Mucosa of stomach (tissue), 1 donor: ENCODE data around the gene CCL24.

ENCODE experiments used
- H3K27me3 ChIP-seq: one replicate; pipeline ENCODE4 v1.7.0; 2013; ENCODE audit warnings: mild to moderate bottlenecking, low read length; ENCODE audit not compliant: control insufficient read depth, insufficient read depth
- H3K36me3 ChIP-seq: one replicate; pipeline ENCODE4 v1.7.0; 2013; ENCODE audit warnings: low read length; ENCODE audit not compliant: control insufficient read depth, insufficient read depth
- H3K4me1 ChIP-seq: one replicate; pipeline ENCODE4 v1.7.0; 2013; ENCODE audit warnings: mild to moderate bottlenecking, low read length; ENCODE audit not compliant: control insufficient read depth, insufficient read depth
- H3K4me3 ChIP-seq: one replicate; pipeline ENCODE4 v1.7.0; 2013; ENCODE audit warnings: low read length
- H3K9ac ChIP-seq: one replicate; pipeline ENCODE4 v1.7.0; 2013; ENCODE audit warnings: mild to moderate bottlenecking, low read length, moderate library complexity
- H3K9me3 ChIP-seq: one replicate; pipeline ENCODE4 v1.7.0; 2013; ENCODE audit warnings: mild to moderate bottlenecking, low read length, moderate library complexity; ENCODE audit not compliant: control insufficient read depth
- donor health status: Pancreatic carcinoma.

Gene CCL24

DNA sequence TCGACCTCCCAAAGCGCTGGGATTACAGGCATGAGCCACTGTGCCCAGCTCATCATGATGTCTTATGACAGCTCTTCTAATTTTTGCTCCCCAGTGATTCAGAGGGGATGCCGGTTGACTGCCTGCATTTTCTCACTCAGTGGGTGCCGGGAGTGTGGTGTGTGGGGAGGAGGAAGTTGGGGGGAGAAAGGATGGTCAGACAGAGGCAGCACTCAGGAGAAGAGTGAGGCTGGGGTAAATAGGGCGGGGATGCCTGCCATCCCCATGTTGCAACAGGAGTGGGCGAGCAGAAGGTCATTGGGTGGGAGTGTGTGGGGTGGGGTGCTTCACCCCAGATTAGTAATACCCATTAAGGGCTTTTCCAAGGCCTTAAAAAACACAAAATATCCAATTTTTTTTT lies 3.5 kb upstream of the CCL24 start:
- Histone ChIP-seq H3K4me1 (no peaks in the 10 kb centered on the region), H3K9ac (no peak overlapping the region), H3K9me3 (no peaks in the 10 kb centered on the region), H3K27me3 (no peaks in the 10 kb centered on the region), H3K4me3 (no peak overlapping the region), H3K36me3 (no peaks in the 10 kb centered on the region)

DNA sequence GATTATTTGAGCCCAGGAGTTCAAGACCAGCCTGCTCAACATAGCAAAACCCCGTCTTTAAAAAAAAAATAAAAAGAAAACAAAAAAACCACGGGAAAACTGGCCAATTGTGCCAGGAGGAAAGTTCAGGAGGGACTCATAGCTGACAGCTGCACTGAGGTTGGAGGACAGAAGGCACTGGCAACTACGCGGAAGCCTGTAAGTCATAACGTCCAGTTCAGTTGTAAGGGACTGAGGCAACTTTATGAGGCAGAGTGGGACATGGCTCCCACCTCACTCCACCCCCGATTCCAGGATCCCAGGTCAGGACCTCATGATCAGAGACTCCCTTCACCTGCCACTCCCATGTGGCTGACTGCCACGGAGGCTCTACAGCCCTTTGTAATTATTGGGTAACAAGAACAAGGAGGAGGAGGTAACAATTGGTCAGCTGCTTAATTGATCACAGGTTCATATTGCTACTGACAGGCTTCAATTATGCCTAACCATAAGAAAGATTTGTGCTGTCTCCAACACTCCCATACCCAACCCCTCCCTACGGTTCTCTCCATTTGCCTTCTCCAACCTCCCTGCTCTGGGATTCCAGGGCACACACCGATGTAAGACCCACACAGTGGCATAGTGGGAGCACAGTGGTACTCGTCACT lies 1.9 kb upstream of the CCL24 start:
- no peaks in the 10 kb centered on the region for H3K36me3 ChIP-seq
- no peaks in the 10 kb centered on the region for H3K27me3 ChIP-seq
- H3K9me3 ChIP-seq: no peaks in the 10 kb centered on the region
- H3K4me1 ChIP-seq: no peaks in the 10 kb centered on the region
- no peak overlapping the region for H3K9ac ChIP-seq
- no peak overlapping the region for H3K4me3 ChIP-seq

DNA sequence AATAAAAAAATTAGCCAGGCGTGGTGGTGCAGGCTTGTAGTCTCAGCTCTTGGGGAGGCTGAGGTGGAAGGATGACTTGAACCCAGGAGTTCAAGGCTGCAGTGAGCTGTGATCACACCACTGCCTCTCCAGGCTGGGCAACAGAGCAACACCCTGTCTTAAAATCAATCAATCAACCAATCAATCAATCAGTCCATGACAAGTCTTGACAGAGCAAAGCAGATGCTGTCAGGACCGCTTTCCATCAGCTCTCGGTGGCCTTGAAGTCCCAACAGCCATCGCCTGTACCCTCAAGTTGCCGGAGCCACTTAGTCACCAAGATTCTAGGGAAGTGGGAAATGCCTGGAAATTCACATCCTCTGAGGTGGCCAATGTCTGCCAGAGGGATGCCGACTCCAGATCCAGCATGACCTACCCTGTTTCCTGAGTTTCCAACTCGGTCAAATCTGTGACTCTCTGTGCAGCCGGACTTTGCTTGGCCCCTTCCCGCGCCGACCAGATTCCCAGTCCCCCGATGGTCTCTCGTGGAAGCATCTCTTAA lies 871 bp upstream of the CCL24 start:
- Histone ChIP-seq H3K27me3 (no peaks in the 10 kb centered on the region), H3K4me3 (no peak overlapping the region), H3K9me3 (no peaks in the 10 kb centered on the region), H3K36me3 (no peaks in the 10 kb centered on the region), H3K9ac (no peak overlapping the region), H3K4me1 (no peaks in the 10 kb centered on the region)

GRCh38 chr7:75813084-75813483 lies 522 bp downstream of the CCL24 start:
- H3K4me3 ChIP-seq: no peak overlapping the region
- no peaks in the 10 kb centered on the region for H3K27me3 ChIP-seq
- H3K9me3 ChIP-seq: no peaks in the 10 kb centered on the region
- no peak overlapping the region for H3K9ac ChIP-seq
- no peaks in the 10 kb centered on the region for H3K36me3 ChIP-seq
- no peaks in the 10 kb centered on the region for H3K4me1 ChIP-seq

- no peaks in the 10 kb centered on the region for H3K36me3 ChIP-seq
- no peaks in the 10 kb centered on the region for H3K4me1 ChIP-seq
- no peaks in the 10 kb centered on the region for H3K9me3 ChIP-seq
- no peak overlapping the region for H3K4me3 ChIP-seq
- H3K9ac ChIP-seq: no peak overlapping the region
- no peaks in the 10 kb centered on the region for H3K27me3 ChIP-seq
Observed at GRCh38 chr7:75811894-75812678, 1.5 kb downstream of the CCL24 start.

DNA sequence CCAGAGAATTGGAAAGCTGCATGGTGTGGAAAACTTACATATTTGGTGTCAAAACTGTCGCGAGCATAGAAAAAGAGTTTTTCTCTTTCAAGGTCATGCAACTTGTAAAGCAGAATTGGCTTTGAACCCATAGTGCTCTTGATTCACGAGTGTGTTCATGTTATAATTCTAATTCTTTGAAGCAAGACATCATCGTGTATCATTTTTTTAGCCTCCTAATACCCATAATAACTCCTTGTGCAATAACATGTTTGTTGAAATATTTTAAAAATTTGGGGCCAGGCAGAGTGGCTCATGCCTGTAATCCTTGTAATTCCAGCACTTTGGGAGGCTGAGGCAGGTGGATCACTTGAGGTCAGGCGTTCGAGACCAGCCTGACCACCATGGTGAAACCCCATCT lies 4.2 kb downstream of the CCL24 start:
- Histone ChIP-seq H3K4me3 (no peak overlapping the region), H3K9me3 (no peaks in the 10 kb centered on the region), H3K36me3 (no peaks in the 10 kb centered on the region), H3K4me1 (no peaks in the 10 kb centered on the region), H3K9ac (no peak overlapping the region), H3K27me3 (no peaks in the 10 kb centered on the region)

GRCh38 chr7:75808106-75808505 lies 5.5 kb downstream of the CCL24 start:
- no peak overlapping the region for H3K4me3 ChIP-seq
- H3K4me1 ChIP-seq: no peaks in the 10 kb centered on the region
- no peak overlapping the region for H3K9ac ChIP-seq
- no peaks in the 10 kb centered on the region for H3K36me3 ChIP-seq
- H3K9me3 ChIP-seq: no peaks in the 10 kb centered on the region
- H3K27me3 ChIP-seq: no peaks in the 10 kb centered on the region

- Histone ChIP-seq H3K9me3 (no peaks in the 10 kb centered on the region), H3K4me1 (no peaks in the 10 kb centered on the region), H3K36me3 (no peaks in the 10 kb centered on the region), H3K9ac (no peak overlapping the region), H3K4me3 (no peak overlapping the region), H3K27me3 (no peaks in the 10 kb centered on the region)
Observed at GRCh38 chr7:75807452-75807851, 6.2 kb downstream of the CCL24 start.

GRCh38 chr7:75806560-75807307 lies 6.9 kb downstream of the CCL24 start:
- no peak overlapping the region for H3K9ac ChIP-seq
- no peaks in the 10 kb centered on the region for H3K9me3 ChIP-seq
- no peaks in the 10 kb centered on the region for H3K27me3 ChIP-seq
- no peaks in the 10 kb centered on the region for H3K4me1 ChIP-seq
- H3K4me3 ChIP-seq: no peak overlapping the region
- H3K36me3 ChIP-seq: no peaks in the 10 kb centered on the region

DNA sequence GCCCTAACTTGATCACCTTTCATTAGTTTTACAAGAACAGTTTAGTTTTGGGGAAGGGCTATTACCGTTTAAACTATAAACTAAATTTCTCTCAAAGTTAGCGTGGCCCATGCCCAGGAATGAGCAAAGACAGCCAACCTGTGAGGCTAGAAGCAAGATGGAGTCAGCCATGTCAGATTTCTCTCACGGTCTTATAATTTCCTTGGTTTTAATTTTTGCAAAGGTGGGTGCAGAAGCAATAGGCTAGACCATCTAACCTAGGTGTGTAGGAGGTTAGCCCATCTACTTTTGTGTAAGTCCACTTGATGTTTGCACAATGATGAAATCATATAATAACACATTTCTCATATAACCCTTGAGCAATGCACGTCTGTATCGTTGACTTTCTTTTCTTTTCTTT lies 8.9 kb downstream of the CCL24 start:
- H3K9ac ChIP-seq: no peak overlapping the region
- H3K27me3 ChIP-seq: no peaks in the 10 kb centered on the region
- no peaks in the 10 kb centered on the region for H3K4me1 ChIP-seq
- H3K36me3 ChIP-seq: no peaks in the 10 kb centered on the region
- H3K9me3 ChIP-seq: no peaks in the 10 kb centered on the region
- no peak overlapping the region for H3K4me3 ChIP-seq

- H3K9ac ChIP-seq: no peak overlapping the region
- H3K27me3 ChIP-seq: no peaks in the 10 kb centered on the region
- H3K9me3 ChIP-seq: no peaks in the 10 kb centered on the region
- H3K4me1 ChIP-seq: no peaks in the 10 kb centered on the region
- H3K36me3 ChIP-seq: no peaks in the 10 kb centered on the region
- no peak overlapping the region for H3K4me3 ChIP-seq
Observed at GRCh38 chr7:75804004-75804403, 9.6 kb downstream of the CCL24 start.

DNA sequence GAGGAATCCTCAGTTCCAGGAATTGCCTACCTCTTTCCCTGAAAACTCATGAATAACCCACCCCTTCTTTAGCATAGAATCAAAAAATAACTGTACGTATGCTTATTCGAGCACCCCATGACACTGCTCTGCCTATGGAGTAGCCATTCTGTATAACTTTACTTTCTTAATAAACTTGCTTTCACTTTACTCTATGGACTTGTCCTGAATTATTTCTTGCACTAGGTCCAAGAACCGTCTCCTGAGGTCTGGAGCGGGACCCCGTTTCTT lies 11.1 kb downstream of the CCL24 start:
- no peaks in the 10 kb centered on the region for H3K9me3 ChIP-seq
- no peak overlapping the region for H3K9ac ChIP-seq
- no peaks in the 10 kb centered on the region for H3K27me3 ChIP-seq
- no peaks in the 10 kb centered on the region for H3K4me1 ChIP-seq
- no peak overlapping the region for H3K4me3 ChIP-seq
- H3K36me3 ChIP-seq: no peaks in the 10 kb centered on the region
